Naive thymus-derived CD4-positive, alpha-beta T cell (primary cell): ENCODE data around the gene KCTD10. TPM values are rescaled to one million over a fixed set of nuclear protein-coding genes. Genes with fewer than 3 reads are reported as not detected.

Experiments
- ATAC-seq: fragments of 150-1000 bp; cut with Tn5 transposase; 2 replicates; pipeline ENCODE4 v1.10.0; 2021; ENCODE audit warnings: mild to moderate bottlenecking, moderate library complexity
- CTCF ChIA-PET: fragments of 350-600 bp; sonication (Branson Sonifier 250); formaldehyde crosslinking; loops from one replicate; lab custom pipeline; 2021; ENCODE audit warnings: antibody characterized with exemption; lab: Charles Lee
- POLR2A ChIA-PET: fragments of 350-600 bp; sonication (Branson Sonifier 250); formaldehyde crosslinking; loops from one replicate; lab custom pipeline; 2021; ENCODE audit warnings: antibody characterized with exemption, inconsistent platforms; lab: Charles Lee
- DNase-seq, 9 donors: peaks; one replicate each; pipeline versions ENCODE4 v3.0.0 to v3.0.0-alpha.2; 2020 to 2022; ENCODE audit warnings: mixed read lengths in 1 of 9
- H3K27ac ChIP-seq: one replicate; pipeline ENCODE4 v1.7.0; 2013; ENCODE audit warnings: mild to moderate bottlenecking, low read depth, low read length, moderate library complexity
- H3K27me3 ChIP-seq, 2 donors: one replicate each; pipeline ENCODE4 v1.7.0; 2013; ENCODE audit warnings: low read length in 2 of 2, mild to moderate bottlenecking in 2 of 2, moderate library complexity in 2 of 2; ENCODE audit not compliant: control insufficient read depth in 2 of 2, insufficient read depth in 2 of 2
- H3K36me3 ChIP-seq, 3 experiments: 1 replicate in 2 of 3; 2 replicates in 1 of 3; pipeline ENCODE4 v1.7.0; 2013; ENCODE audit warnings: low read length in 3 of 3, mild to moderate bottlenecking in 3 of 3, moderate library complexity in 1 of 3; ENCODE audit not compliant: insufficient read depth in 3 of 3, control insufficient read depth in 2 of 3
- H3K4me1 ChIP-seq, 2 donors: one replicate each; pipeline ENCODE4 v1.7.0; 2013; ENCODE audit warnings: low read length in 2 of 2, mild to moderate bottlenecking in 2 of 2, moderate library complexity in 1 of 2; ENCODE audit not compliant: control insufficient read depth in 2 of 2, insufficient read depth in 2 of 2
- H3K4me3 ChIP-seq: 2 replicates; pipeline ENCODE4 v1.7.0; 2013; ENCODE audit warnings: mild to moderate bottlenecking, low read length
- H3K9me3 ChIP-seq, 3 experiments: 1 replicate in 2 of 3; 2 replicates in 1 of 3; pipeline ENCODE4 v1.7.0; 2013; ENCODE audit warnings: low read length in 3 of 3; ENCODE audit not compliant: control insufficient read depth in 2 of 3
- H3K27ac Mint-ChIP-seq, 9 donors: one replicate each; pipeline ENCODE4 v1.8.0; 2020 to 2022; ENCODE audit warnings: mixed read lengths in 9 of 9, mild to moderate bottlenecking in 8 of 9, moderate library complexity in 5 of 9, inconsistent platforms in 2 of 9
- H3K27me3 Mint-ChIP-seq, 5 donors: one replicate each; pipeline ENCODE4 v1.8.0; 2021 to 2022; ENCODE audit warnings: mixed read lengths in 5 of 5, mild to moderate bottlenecking in 1 of 5
- H3K36me3 Mint-ChIP-seq, 5 donors: one replicate each; pipeline ENCODE4 v1.8.0; 2020 to 2022; ENCODE audit warnings: mixed read lengths in 5 of 5, mild to moderate bottlenecking in 3 of 5, inconsistent platforms in 1 of 5
- H3K4me1 Mint-ChIP-seq, 7 donors: one replicate each; pipeline ENCODE4 v1.8.0; 2020 to 2022; ENCODE audit warnings: mixed read lengths in 7 of 7, mild to moderate bottlenecking in 3 of 7, inconsistent platforms in 1 of 7
- H3K4me3 Mint-ChIP-seq, 10 donors: one replicate each; pipeline ENCODE4 v1.8.0; 2020 to 2022; ENCODE audit warnings: mild to moderate bottlenecking in 10 of 10, mixed read lengths in 10 of 10, moderate library complexity in 6 of 10, inconsistent platforms in 2 of 10
- H3K9me3 Mint-ChIP-seq, 11 donors: one replicate each; pipeline ENCODE4 v1.8.0; 2020 to 2022; ENCODE audit warnings: mixed read lengths in 11 of 11, mild to moderate bottlenecking in 4 of 11, inconsistent platforms in 1 of 11, moderate library complexity in 1 of 11
- intact Hi-C, 2 donors: fragments of 100-400 bp; cut with micrococcal nuclease; formaldehyde crosslinking; loops; one replicate each; pipeline ENCODE4 v1.15.1; 2023
- polyA plus RNA-seq, 2 donors: library from polyadenylated mRNA; unstranded; fragments of 300-500 nt; fragmentation: Illumina TruSeq; gene quantifications; one replicate each; pipeline ENCODE4 v1.2.3, GENCODE V29; 2021
- total RNA-seq, 6 experiments: library from RNA in 5 of 6; stranded (reverse) in 5 of 6; gene quantifications; 1 replicate in 5 of 6; 2 replicates in 1 of 6; pipeline ENCODE4 v1.2.3 and lab custom pipeline; 2021 to 2026

KCTD10 gene
- total and polyA plus RNA-seq, 7 experiments from 2014 or later, result 15.4 to 41.1 (median 28.7) TPM

DNA sequence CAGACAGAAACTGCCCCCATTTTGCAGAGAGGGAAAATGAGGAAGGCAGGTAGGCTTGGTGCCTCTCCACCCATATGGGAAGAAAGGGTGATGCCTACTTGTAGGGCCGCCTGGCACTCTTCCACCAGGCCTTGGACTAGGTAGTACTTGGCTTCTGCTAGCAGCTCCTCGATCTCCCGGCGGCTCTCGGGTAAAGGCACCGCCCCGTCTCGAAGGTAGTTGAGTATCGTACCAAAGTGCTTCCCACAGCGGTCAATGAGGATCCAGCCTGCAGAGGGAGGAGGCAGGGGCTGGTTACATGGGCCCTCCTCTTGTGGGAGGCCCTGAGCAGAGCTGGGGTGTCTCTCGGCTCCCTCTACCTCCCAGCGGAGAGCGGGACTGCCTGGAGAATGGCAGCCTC lies 16.6 kb downstream of the KCTD10 start:
- no peak for ATAC-seq
- Mint-ChIP-seq H3K27me3 (no peaks in the 10 kb centered on the region), H3K4me3 (no peak overlapping the region), H3K36me3 (peaks cover 12 to 40% (median 20%) of the 10 kb centered on the region in 5 donors), H3K9me3 (no peaks in the 10 kb centered on the region), H3K27ac (peak overlapping the region in 1 of 9 donors; percentile 24), H3K4me1 (peaks cover 48 to 82% (median 54%) of the 10 kb centered on the region in 7 donors)
- H3K4me1 ChIP-seq, result peaks cover 0 to 22% of the 10 kb centered on the region in 2 donors
- no peak for DNase-seq
- H3K27ac ChIP-seq, result no peak overlapping the region
- H3K9me3 ChIP-seq, result no peaks in the 10 kb centered on the region
- no peak overlapping the region for H3K4me3 ChIP-seq
- ChIA-PET CTCF (no interaction called here), POLR2A (no interaction called here)
- intact Hi-C loops, result no loop called here
- peaks cover 12 to 62% (median 19%) of the 10 kb centered on the region in 3 experiments for H3K36me3 ChIP-seq
- H3K27me3 ChIP-seq, result no peaks in the 10 kb centered on the region

GRCh38 chr12:109459247-109459646 lies 17.9 kb downstream of the KCTD10 start:
- peaks cover 19 to 62% (median 22%) of the 10 kb centered on the region in 3 experiments for H3K36me3 ChIP-seq
- Mint-ChIP-seq H3K4me1 (peaks cover 39 to 70% (median 45%) of the 10 kb centered on the region in 7 donors), H3K36me3 (peaks cover 14 to 45% (median 21%) of the 10 kb centered on the region in 5 donors)

DNA sequence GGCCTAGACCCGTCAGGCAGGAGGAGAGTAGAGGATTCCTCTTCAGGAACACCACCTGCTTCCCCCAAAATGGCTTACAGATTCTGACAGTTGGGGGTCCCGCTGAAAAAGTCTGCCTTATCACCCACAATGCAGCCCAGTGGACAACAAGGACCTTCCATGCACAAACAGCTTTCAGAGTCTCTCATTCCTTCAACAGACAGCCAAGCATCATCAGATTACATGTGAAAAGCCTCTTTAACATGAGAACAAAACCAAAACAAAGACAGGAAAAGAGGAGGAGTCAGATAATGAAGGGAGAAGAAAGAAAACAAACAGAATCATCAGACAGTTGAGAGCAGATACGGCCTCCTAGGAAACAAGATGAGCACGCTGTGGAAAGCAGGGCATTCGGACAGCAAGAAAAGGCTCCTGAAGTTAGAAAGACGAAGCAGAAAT lies 18.3 kb downstream of the KCTD10 start:
- peaks cover 15 to 50% (median 24%) of the 10 kb centered on the region in 5 donors for H3K36me3 Mint-ChIP-seq
- no peak for ATAC-seq
- H3K4me1 Mint-ChIP-seq, result peaks cover 38 to 69% (median 42%) of the 10 kb centered on the region in 7 donors
- H3K27me3 ChIP-seq, result no peaks in the 10 kb centered on the region
- H3K27me3 Mint-ChIP-seq, result no peaks in the 10 kb centered on the region
- no peak for DNase-seq
- peaks cover 19 to 66% (median 22%) of the 10 kb centered on the region in 3 experiments for H3K36me3 ChIP-seq
- H3K9me3 Mint-ChIP-seq, result no peaks in the 10 kb centered on the region
- intact Hi-C loops, result no loop called here
- no peaks in the 10 kb centered on the region for H3K9me3 ChIP-seq
- H3K4me3 ChIP-seq, result no peak overlapping the region
- peaks cover 0 to 22% of the 10 kb centered on the region in 2 donors for H3K4me1 ChIP-seq
- H3K4me3 Mint-ChIP-seq, result peak overlapping the region in 1 of 10 donors; percentile 9
- ChIA-PET POLR2A (no interaction called here), CTCF (no interaction called here)
- peak overlapping the region in 3 of 9 donors; percentile 5 to 58 (median 14) for H3K27ac Mint-ChIP-seq
- no peak overlapping the region for H3K27ac ChIP-seq

More at GRCh38 chr12:109459247-109459646, 17.9 kb downstream of the KCTD10 start:
- Mint-ChIP-seq H3K9me3 (no peaks in the 10 kb centered on the region), H3K27me3 (no peaks in the 10 kb centered on the region), H3K4me3 (peak overlapping the region in 1 of 10 donors; percentile 9), H3K27ac (peak overlapping the region in 3 of 9 donors; percentile 5 to 58 (median 19))
- intact Hi-C loops, result no loop called here
- Histone ChIP-seq H3K4me3 (no peak overlapping the region), H3K27ac (no peak overlapping the region), H3K27me3 (no peaks in the 10 kb centered on the region), H3K4me1 (peaks cover 0 to 22% of the 10 kb centered on the region in 2 donors), H3K9me3 (no peaks in the 10 kb centered on the region)
- POLR2A ChIA-PET, result no interaction called here
- no peak for DNase-seq
- CTCF ChIA-PET, result no interaction called here
- no peak for ATAC-seq

DNA sequence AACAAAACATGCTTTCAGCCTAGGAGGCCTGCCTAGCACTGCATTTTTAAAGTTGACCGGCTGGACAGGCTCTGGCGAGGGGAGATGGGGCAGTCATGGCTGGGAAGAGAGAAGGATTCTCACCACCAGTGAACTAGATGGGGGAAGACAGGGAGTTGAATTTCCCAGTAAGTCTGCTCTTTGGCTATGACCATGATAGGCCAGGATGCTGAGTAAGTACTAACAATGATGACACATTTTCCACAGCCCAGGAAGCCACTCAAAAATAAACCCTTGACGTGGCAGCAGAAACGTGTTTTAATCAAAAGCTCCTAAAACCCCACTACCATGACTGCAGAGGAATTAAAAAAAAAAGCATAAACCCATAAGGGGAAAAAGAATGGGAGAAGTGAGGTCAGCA lies 19.0 kb downstream of the KCTD10 start:
- Histone ChIP-seq H3K27me3 (no peaks in the 10 kb centered on the region), H3K4me3 (no peak overlapping the region), H3K9me3 (no peaks in the 10 kb centered on the region), H3K36me3 (peaks cover 19 to 73% (median 22%) of the 10 kb centered on the region in 3 experiments), H3K27ac (no peak overlapping the region), H3K4me1 (peaks cover 0 to 16% of the 10 kb centered on the region in 2 donors)
- ATAC-seq (no peak), DNase-seq (no peak)
- CTCF ChIA-PET, result interaction anchor here (0.7 kb wide), 1 partner anchor 10 kb away, joined by 3 read pairs; no protein-coding TSS in a partner anchor
- POLR2A ChIA-PET, result no interaction called here
- peaks cover 31 to 62% (median 35%) of the 10 kb centered on the region in 7 donors for H3K4me1 Mint-ChIP-seq
- H3K27ac Mint-ChIP-seq, result peak overlapping the region in 3 of 9 donors; percentile 49 to 82 (median 71)
- intact Hi-C loops, result no loop called here
- peak overlapping the region in 1 of 10 donors; percentile 7 for H3K4me3 Mint-ChIP-seq
- H3K9me3 Mint-ChIP-seq, result no peaks in the 10 kb centered on the region
- H3K27me3 Mint-ChIP-seq, result no peaks in the 10 kb centered on the region
- H3K36me3 Mint-ChIP-seq, result peaks cover 15 to 54% (median 24%) of the 10 kb centered on the region in 5 donors

GRCh38 chr12:109455706-109456105 lies 21.4 kb downstream of the KCTD10 start:
- H3K27ac ChIP-seq, result no peak overlapping the region
- Mint-ChIP-seq H3K9me3 (no peaks in the 10 kb centered on the region), H3K27me3 (no peaks in the 10 kb centered on the region), H3K27ac (no peak overlapping the region), H3K4me1 (peaks cover 10 to 45% (median 17%) of the 10 kb centered on the region in 7 donors), H3K4me3 (no peak overlapping the region), H3K36me3 (peaks cover 17 to 68% (median 25%) of the 10 kb centered on the region in 5 donors)
- DNase-seq (no peak), ATAC-seq (no peak)
- intact Hi-C loops, result no loop called here
- CTCF ChIA-PET, result no interaction called here
- no peaks in the 10 kb centered on the region for H3K9me3 ChIP-seq
- H3K36me3 ChIP-seq, result peaks cover 22 to 97% (median 23%) of the 10 kb centered on the region in 3 experiments
- H3K27me3 ChIP-seq, result no peaks in the 10 kb centered on the region
- no peaks in the 10 kb centered on the region for H3K4me1 ChIP-seq
- no peak overlapping the region for H3K4me3 ChIP-seq
- POLR2A ChIA-PET, result no interaction called here

- intact Hi-C loops, result no loop called here
- ChIA-PET CTCF (interaction anchor here (0.7 kb wide), 1 partner anchor 352 kb away, joined by 3 read pairs; no protein-coding TSS in a partner anchor), POLR2A (no interaction called here)
- Histone ChIP-seq H3K27me3 (no peaks in the 10 kb centered on the region), H3K9me3 (no peaks in the 10 kb centered on the region), H3K36me3 (peaks cover 14 to 96% (median 18%) of the 10 kb centered on the region in 3 experiments), H3K27ac (no peak overlapping the region), H3K4me1 (no peaks in the 10 kb centered on the region), H3K4me3 (no peak overlapping the region)
- ATAC-seq (no peak), DNase-seq (no peak)
- Mint-ChIP-seq H3K4me3 (no peak overlapping the region), H3K27ac (no peak overlapping the region), H3K9me3 (no peaks in the 10 kb centered on the region), H3K4me1 (peaks cover 0 to 27% (median 5%) of the 10 kb centered on the region in 7 donors), H3K36me3 (peaks cover 15 to 72% (median 19%) of the 10 kb centered on the region in 5 donors), H3K27me3 (no peaks in the 10 kb centered on the region)
Observed at GRCh38 chr12:109452489-109452888, 24.6 kb downstream of the KCTD10 start.

GRCh38 chr12:109451400-109451799 lies 25.7 kb downstream of the KCTD10 start:
- H3K27me3 Mint-ChIP-seq, result no peaks in the 10 kb centered on the region
- no peak overlapping the region for H3K4me3 ChIP-seq
- peak overlapping the region in 1 of 10 donors; percentile 7 for H3K4me3 Mint-ChIP-seq
- H3K36me3 ChIP-seq, result peaks cover 4 to 93% (median 11%) of the 10 kb centered on the region in 3 experiments
- no peaks in the 10 kb centered on the region for H3K4me1 ChIP-seq
- H3K27ac ChIP-seq, result no peak overlapping the region
- no peaks in the 10 kb centered on the region for H3K9me3 ChIP-seq
- no peaks in the 10 kb centered on the region for H3K27me3 ChIP-seq
- intact Hi-C loops, result no loop called here
- H3K4me1 Mint-ChIP-seq, result peaks cover 0 to 20% (median 4%) of the 10 kb centered on the region in 7 donors
- ATAC-seq, result no peak
- no peaks in the 10 kb centered on the region for H3K9me3 Mint-ChIP-seq
- H3K27ac Mint-ChIP-seq, result no peak overlapping the region
- CTCF ChIA-PET, result no interaction called here
- H3K36me3 Mint-ChIP-seq, result peaks cover 9 to 63% (median 12%) of the 10 kb centered on the region in 5 donors
- no peak for DNase-seq
- POLR2A ChIA-PET, result no interaction called here
